UCSD-AML1 (cell line): ENCODE data around the gene SLC25A12.
A peak's percentile ranks its signal among the peaks of the same experiment; 100 is the strongest.
"Not testable (repeated sequence)": the region's sequence is repeated elsewhere in the genome, so short reads cannot be mapped to it uniquely, and the experiment has no call there.

Experiments
- DNase-seq: peaks from one replicate; lab custom pipeline; 2025; ENCODE audit not compliant: unreplicated experiment; lab: John Stamatoyannopoulos, UW

Gene SLC25A12

DNA sequence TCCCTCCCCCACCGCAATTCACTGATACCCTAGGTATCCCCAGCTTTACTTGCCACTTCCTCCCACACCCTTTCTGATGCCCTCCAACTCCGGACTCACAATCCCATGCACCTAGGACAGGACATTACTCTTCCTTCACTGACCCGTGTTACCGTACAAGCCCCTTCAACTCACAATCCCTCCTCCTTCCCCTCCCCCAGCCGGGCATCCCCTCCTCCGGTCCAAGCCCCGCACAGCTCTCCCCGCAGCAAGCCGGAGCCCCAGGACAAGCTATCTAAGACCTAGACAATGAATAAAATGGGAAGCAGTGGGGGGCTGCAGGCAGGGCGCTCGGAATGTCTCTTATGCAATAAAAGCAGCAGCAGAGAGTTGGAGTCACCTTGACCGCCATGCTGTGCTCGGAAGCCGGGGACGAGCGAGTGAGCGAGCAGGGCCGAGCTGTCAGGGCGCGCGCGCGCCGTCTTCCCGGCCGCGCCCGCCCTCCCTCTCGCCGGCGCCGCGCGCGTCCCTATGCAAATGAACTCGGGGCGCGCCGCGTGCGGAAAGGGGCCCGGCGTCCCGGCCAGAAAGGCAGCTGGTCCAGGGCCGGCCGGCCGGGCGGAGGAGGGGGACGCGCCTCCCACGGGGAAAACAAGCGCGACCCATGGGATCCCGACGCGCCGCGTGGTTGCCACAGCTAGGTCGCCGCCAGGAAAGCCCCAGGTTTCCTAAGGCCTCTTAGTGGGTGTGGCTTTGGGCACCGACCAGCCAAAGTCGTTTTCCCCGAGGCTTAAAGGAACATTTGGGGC lies at the start of gene SLC25A12:
Gene SLC25A12, minus strand, starts transcription at position 421 of the 788 bp plus-strand sequence. Its CDS starts 30 bp downstream, at position 391.
- DNase-seq: peak; percentile 88

DNA sequence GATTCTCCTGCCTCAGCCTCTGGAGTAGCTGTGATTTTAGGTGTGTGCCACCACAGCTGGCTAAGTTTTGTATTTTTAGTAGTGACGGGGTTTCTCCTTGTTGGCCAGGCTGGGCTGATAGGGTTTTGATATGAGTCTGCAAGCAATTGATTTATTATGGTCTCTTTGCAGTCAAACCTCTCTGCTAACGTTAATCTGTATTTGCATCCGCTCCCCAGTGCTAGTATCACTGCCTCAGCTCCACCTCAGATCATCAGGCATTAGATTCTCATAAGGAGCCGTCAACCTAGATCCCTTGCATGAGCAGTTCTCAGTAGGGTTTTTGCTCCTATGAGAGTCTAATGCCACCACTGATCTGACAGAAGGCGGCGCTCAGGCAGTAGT lies 47.3 kb upstream of the SLC25A12 start:
- no peak for DNase-seq

GRCh38 chr2:171939743-171940071 lies 45.7 kb upstream of the SLC25A12 start:
- no peak for DNase-seq

- DNase-seq: no peak
Observed at GRCh38 chr2:171939058-171939742, 45.2 kb upstream of the SLC25A12 start.

DNA sequence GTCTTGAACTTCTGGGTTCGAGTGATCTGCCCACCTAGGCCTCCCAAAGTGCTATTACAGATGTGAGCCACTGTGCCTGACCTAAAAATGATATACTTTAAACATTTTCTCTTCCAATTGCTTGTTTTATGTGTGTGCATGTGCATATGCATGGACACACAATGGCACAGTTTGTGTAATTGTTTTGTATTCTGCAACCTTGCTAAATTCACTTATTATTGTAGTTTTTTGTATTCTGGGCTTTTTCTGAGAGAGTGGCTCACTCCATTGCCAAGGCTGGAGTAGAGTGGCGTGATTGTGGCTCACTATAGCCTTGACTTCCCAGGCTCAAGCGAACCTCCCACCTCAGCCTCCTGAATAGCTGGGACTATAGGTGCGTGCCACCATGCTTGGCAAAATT lies 36.3 kb upstream of the SLC25A12 start:
- no peak for DNase-seq

DNA sequence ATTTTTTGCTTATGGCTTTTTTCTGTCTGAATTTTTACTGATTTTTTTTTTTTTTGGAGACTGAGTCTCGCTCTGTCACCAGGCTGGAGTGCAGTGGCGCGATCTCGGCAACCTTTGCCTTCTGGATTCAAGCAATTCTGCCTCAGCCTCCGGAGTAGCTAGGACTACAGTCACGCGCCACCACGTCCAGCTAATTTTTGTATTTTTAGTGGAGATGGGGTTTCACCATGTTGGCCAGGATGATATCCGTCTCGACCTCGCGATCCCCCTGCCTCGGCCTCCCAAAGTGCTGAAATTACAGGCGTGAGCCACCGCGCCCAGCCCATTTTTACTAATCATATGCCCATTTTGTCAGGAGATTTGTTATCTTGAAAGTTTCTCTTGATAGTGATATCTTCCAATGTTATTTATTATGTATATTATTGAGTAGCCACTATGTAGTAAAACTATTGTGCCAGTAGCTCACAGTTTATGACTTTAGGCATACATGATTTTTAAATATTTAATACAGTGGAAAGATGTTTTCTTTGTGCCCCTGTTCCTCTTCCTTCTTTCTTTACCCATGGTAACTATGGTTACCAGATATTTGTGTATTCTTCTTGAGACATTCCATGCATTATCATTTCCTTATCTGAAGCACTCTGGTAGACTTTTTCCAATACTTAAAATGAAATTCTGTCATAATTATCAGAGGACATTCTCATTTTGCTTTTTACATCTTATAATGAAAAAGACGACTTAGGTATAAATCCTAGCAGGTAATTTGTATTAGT lies 30.3 kb upstream of the SLC25A12 start:
- DNase-seq: no peak

DNA sequence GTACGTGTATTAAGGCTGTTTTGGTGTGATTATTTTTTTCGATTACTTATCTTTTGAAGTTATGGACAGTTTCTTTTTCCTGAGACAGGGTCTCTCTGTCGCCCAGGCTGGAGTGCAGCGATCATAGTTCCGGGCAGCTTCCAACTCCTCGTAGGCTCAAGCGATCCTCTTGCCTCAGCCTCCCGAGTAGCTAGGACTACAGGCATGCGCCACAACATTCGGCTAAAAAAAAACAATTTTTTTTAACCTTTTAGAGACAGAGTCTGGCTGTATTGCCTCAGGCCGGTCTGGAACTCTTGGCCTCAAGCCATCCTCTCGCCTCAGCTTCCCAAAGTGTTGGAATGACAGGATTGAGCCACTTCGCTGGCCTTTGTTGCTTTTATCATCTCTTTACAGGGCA lies 29.2 kb upstream of the SLC25A12 start:
- DNase-seq: peak; percentile 23

DNA sequence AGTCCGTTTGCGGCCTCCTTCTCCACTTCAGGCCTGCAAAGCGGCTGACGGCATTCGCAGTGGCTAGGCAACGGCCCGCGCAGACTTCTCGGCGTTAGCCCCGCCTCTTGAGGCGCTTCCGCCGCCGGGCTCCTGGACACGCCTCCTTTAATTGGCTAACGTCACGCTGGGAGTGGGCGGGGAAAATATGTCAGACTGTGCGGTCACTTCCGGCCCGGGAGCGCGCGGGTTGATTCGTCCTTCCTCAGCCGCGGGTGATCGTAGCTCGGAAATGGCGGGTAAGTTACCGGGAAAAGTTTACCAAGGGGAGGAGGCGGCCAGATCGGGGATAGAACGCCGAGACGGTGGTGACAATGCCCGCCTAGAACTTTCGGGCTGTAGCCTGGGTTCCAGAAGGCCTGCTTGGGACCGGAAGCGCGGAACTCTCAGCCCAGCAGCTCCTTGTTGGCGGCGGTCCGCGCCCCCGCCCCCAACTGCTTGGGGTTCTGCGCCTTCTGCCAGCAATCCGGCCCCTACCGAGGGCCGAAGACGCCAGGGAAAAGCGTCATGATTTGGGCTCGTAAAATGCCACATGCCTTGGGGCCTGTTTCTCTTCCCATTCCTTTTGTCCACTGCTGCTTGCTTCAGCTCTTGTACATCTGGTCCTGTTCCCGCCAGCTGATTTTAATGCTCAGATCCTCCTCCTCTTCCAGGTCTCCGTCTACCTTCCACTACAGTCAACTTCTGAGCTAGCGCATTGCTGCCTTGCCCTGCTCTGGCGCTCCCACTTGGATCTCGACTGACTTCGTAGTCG lies 28.4 kb upstream of the SLC25A12 start, which contains the start of gene HAT1:
Gene HAT1, plus strand, starts transcription at position 232 of the 793 bp plus-strand sequence. Its CDS starts 40 bp downstream, at position 272.
- peak; percentile 98 for DNase-seq

DNA sequence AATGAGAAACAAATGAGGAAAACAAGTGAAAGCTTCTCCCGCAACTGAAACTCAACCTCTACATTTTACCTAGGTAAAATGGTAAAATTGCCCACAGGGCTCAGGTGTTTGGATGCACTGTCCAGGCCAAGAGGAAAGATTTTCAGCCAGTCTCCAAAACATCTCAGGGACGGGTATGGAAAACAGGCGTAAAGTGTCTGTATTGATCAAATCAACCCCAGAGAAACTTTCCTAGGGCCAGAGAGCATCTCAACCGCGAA lies 27.9 kb upstream of the SLC25A12 start:
- no peak for DNase-seq

DNA sequence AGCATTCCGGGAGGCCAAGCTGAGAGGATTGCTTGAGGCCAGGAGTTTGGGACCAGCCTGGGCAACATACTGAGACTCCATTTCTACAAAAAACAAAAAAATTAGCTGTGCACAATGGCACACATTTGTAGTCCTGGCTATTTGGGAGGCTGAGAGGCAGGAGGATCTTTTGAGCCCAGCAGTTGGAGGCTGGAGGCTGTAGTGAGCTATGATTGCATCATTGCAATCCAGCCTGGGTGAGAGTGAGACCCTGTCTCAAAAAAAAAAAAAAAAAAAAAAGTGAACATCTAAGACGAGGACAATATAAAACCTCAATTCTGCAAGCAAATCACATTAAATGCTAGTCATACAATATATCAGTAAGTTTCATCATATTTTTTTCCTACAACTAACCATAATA lies 25.4 kb upstream of the SLC25A12 start:
- DNase-seq: no peak

DNA sequence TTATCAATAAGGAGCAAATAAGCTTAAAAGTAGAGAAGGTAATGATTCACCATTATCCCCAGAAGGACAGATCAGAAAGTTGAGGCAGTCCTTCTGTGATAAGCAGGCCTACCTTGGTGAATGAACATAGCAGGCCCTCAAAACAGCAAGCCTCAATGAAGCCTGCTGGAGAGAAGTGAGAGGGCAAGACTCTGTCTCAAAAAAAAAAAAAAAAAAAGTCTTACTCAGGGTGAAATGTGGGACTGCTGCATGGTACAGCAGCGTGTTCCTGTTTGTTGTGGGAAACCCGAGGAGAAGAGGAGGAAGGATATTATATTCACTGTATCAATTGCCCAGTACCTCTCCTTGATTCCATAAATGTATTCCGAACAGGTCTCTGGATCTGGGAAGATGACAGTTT lies 19.5 kb upstream of the SLC25A12 start:
- DNase-seq: no peak

GRCh38 chr2:171910494-171910893 lies 16.4 kb upstream of the SLC25A12 start:
- DNase-seq: no peak

DNA sequence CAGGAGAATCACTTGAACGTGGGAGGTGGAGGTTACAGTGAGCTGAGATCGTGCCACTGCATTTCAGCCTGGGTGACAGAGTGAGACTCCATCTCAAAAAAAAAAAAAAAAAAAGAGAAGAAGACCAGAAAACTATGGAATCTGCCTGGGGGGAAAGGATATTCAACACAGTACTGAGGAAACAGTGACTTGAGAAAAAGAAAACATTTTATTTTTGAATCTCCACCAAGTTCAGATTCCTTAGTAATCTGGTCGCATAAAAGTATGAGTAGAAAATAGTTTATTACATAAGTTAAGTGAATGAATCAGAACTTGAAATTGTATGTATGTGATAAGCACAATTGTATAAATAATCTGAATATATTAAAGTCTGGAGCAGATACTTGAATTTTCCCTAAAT lies 15.2 kb upstream of the SLC25A12 start:
- no peak for DNase-seq

- DNase-seq: no peak
Observed at GRCh38 chr2:171908235-171908634, 14.2 kb upstream of the SLC25A12 start.

GRCh38 chr2:171902840-171903420 lies 8.9 kb upstream of the SLC25A12 start:
- DNase-seq: no peak

- not testable (repeated sequence) for DNase-seq
Observed at GRCh38 chr2:171899623-171900282, 5.7 kb upstream of the SLC25A12 start.

DNA sequence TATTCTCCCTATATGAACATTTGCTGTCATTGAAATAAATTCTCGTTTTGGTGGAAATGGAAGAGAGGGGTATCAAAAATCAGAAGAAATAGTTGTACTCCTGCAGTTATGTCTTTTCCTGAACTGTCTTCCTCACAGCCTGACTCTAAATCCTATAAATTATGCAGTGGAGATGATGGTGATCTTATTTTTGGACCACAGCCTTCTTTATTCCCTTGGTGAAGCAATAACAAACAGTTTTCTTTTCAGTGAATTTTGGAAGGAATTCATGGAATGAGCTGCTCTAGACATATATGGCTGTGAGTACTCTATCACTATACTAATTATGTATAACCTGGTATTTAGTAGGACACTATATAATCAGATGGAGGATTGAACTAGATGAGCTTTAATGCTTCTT lies 1.7 kb upstream of the SLC25A12 start:
- DNase-seq: no peak

DNA sequence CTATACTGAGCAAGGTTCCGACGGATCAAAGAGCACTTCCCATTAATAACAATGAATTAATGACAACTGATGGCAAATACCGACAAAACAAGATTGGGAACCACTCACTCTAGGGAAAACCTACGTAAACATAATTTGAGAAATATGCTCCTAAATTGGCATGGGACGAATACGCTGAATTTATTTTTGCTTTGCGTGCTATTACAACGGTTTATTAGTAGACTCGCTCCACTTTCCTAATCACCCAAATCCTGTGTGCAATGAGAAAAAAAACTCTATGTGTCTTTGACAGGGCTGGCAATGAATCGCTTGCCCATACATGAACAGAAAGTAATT lies 536 bp upstream of the SLC25A12 start:
- DNase-seq: no peak

GRCh38 chr2:171893196-171893823 lies 734 bp downstream of the SLC25A12 start:
- DNase-seq: no peak

GRCh38 chr2:171889808-171890207 lies 4.2 kb downstream of the SLC25A12 start:
- DNase-seq: no peak
